Stimulated activated CD4-positive, alpha-beta T cell treated with anti-CD3 and anti-CD28 coated beads, Interleukin-4, amount 100 ng/mL, for 4 hours (primary cell): ENCODE measurements around the gene MROH9.

ENCODE experiments used
- DNase-seq, 2 experiments: peaks; one replicate each; pipeline ENCODE4 v3.0.0-alpha.2; 2020

The MROH9 gene

DNA sequence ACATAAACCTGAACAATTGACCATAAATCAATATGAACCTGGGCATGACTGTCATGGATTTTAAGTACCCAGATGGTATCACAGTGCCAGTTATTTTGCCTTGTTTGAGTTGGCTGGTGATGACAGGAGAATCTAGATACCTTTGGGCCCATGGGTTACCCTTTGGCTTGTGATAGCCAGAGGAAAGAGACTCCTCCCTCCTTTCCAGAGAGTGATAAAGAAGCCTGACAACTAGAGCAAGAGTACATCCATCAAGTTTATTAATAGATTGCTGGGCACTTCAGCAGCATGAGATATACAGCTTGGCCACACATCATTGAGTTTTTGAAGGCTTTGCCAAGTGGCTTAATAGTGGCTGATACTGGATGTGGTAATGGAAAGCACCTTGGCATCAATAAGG, 148.8 kb downstream of the MROH9 start:
- no peak for DNase-seq

DNA sequence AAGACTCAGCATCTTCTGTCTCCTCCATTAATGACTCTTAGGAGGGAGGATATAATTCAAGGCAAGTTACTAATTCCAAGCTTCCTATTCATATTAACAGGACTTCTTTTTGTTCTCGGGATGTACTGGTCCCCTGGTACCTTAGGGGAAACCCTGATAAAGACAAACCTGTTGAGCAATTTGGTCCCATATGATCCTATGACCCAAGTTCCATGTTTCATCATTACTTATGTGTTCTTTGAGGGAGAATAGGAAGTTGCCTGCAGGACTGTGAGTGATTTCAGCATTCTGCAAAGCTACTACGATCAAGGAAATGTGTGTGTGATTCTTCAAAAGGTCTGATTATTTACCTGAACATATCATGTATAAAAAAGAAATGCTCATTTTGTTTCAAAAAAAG, 149.5 kb downstream of the MROH9 start:
- DNase-seq = no peak

DNA sequence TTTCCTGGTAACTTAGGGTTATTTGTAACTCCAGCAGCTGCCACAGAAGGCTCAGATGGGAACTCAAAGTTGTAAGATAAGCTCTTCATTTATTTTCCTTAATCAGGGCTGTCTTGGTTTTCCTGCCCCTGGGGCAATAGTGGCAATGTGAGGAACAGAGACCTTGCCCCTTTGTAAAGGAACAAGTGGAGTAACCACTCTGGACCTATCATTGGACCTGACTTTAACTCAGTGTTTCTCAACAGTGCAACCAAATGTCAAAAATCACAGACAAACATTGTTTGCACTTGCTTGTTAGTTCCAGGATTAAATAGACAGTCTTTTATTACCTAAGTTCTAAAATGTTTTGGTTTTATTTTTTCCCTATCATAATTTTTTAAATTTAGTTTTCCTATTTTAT, 152.6 kb downstream of the MROH9 start:
- DNase-seq = no peak

DNA sequence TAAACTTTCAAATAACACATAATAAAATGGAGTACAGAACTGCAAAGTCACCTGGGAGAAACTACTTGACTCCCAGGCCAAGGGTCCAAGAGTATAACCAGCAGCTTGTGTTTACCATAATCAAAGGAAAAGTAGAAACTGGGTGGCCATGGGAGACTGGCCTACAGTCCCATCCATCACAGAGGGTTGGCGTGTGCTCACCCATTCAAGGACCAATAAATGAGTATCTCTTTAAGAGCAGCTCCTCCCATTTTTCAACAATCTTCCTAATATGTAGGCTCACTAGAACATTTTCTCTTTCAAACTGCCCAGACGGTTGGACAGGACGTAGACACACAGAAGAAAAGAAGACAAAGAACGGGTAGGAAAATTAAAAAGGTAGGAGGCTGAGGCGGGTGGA, 155.3 kb downstream of the MROH9 start, which contains the start of gene FMO3:
TSS of gene FMO3 (plus strand) at position 302 of the 400 bp plus-strand sequence. CDS start 1,754 bp downstream, outside the sequence.
- no peak for DNase-seq

DNA sequence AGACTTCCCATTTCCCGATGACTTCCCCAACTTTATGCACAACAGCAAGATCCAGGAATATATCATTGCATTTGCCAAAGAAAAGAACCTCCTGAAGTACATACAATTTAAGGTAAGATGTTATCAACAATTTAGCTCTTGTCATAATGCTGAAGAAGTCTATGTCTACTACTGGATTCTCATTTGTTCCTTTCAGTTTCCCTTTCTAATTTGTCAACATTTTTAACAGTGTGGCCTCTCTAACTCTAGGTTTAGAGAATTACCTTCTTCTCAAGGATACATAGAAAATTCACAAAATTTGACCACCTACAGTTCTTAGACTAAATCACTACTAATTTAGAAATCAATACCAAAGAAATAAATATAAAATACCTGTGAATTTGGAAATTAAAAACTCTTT, 168.5 kb downstream of the MROH9 start:
- DNase-seq = no peak

DNA sequence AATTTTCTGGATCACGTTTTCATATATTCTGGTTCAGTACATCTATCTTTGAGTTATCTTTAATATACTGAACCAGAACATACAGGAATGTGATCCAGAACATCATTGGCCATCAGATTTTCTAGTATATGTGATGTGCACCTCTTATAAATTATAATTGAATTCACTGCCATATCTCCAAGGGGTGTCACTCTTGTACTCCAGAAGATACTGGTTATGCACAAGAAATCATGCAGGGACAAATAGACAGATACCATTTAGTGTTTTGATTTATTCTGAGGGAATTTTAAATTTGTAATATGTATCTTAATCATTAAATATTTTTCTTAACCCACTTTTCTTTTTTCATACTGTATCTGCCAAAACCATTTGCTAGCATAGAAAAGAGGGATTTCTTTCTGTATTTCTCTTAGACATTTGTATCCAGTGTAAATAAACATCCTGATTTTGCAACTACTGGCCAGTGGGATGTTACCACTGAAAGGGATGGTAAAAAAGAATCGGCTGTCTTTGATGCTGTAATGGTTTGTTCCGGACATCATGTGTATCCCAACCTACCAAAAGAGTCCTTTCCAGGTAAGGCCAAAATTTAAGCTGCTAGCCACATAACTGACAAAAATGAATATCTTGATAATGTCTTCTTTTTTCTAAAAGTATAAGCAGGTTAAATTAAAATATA, 172.1 kb downstream of the MROH9 start:
- DNase-seq = no peak

DNA sequence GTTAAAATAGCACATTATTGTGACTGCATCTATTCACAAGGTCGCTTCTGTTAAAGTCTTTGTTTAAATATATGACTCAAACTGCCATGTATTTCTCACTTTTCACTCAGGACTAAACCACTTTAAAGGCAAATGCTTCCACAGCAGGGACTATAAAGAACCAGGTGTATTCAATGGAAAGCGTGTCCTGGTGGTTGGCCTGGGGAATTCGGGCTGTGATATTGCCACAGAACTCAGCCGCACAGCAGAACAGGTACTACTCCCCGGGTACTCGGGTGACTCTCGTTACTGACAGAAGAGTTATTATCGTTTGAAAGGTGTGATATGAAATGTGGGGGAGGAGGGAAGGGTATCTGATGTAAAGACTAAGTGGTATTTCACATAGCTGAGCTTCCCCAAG, 172.6 kb downstream of the MROH9 start:
- DNase-seq = no peak

DNA sequence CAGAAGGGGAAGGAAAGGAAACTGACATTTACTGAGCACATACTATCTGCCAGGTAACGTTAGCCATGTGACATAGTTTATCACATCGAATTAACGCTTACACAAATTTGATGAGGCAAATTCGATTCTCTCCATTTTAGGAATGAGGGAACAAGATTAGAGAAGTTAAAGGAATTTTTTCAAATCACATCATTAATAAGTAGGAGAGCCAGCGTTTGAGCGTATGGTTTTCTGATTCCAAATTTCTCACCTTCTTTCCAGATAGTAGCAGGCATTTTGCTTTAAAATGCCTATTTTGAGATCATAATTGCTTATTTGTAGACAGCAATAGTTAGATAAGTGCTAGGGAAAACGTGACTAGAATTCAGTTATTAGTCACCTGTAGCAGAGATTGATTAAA, 174.6 kb downstream of the MROH9 start:
- no peak for DNase-seq

DNA sequence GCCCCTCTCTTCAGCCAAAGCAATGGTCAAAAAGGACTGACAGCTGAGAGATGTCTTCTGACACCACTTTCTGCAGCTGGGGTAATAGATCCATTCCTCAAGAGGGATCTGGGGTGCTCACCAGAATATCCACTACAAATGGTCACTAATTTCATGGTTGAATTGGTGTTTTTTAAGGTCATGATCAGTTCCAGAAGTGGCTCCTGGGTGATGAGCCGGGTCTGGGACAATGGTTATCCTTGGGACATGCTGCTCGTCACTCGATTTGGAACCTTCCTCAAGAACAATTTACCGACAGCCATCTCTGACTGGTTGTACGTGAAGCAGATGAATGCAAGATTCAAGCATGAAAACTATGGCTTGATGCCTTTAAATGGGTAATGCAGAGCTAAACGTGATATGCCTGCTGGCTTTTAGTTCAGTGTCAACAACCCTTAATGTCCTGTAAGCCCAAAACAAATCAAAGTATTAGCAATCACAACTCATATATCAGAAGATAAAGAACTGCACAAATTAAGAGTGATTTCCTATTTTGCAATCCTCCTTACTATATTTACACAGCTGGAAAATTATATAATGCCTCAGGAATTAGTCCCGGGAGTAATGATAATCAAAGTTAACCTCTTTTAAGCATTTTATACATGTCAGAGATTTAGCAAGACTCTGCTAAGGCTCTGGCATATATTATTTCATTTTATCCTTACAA, 175.4 kb downstream of the MROH9 start:
- DNase-seq = no peak

DNA sequence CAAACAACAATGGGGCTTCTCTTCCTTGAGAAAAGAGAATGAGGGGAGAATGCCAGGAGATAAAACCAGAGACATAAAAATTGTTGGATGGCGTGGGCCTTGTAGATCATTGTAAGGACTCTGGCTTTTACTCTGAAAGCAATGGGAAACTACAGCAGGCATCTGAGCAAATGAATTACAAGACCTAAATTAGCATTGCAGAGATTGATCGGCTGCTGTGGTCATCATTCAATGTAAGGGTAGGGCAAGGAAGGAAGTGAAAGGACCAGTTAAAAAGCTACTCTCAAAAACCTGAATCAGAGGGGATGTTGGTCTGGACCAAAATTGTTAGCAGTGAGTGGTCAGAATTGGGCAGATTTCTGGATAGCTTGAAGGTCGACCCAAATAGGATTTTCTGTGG, 176.8 kb downstream of the MROH9 start:
- DNase-seq = no peak

DNA sequence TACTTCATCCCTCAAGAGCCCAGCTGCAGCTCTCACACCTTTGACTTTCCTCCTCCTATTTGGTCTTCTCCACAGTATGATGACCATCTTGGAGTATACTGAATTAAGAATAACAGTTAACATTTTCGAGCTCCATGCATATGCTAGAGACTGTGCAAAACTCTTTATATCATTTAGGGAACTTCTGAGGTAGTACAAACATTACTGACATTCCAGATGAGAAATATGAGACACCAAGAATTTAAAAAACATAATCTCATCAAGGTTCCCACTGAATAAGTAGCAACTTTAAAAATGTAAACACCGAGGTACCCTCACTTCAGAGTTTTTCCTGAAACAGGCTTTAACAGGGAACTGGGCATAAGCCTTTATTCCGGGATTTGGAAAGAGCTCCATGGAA, 178.0 kb downstream of the MROH9 start:
- no peak for DNase-seq
